ENCODE data around the gene EFCAB6. TPM values are rescaled to one million over a fixed set of nuclear protein-coding genes. Genes with fewer than 3 reads are reported as not detected.

The EFCAB6 gene
- total RNA-seq, 1 donor from 2014 or later, result 1.8 TPM

DNA sequence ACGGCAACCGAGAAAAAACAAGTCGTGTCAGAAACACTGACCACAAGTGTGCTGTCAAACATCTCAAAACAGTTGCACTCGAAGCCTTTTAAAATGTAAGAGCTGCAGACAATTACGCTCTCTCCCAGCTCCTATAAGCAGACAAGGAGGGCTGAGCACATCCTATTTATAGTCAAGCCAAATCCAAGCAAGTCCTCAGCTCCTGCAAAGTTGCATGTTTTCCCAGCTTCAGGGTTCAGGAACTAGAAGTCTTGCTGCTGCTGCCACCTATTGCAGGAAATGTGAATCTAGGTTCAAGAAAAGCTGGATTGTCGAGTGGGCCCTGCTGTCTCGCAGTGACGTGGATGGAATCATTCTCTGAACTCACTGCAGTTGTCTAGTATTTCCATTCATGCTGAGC lies 15.5 kb downstream of the EFCAB6 start:
- no peak for DNase-seq
- intact Hi-C loops (cut with micrococcal nuclease), result no loop called here
- peaks cover 19% of the 10 kb centered on the region for H3K9me3 ChIP-seq (replicated peaks)
- H3K4me3 ChIP-seq, result no peak overlapping the region
- H3K27me3 ChIP-seq (ENCODE audit: low read depth), result no peaks in the 10 kb centered on the region
- TF ChIP-seq CTCF (IDR thresholded peaks at IDR 0.05; ENCODE audit: borderline replicate concordance), result peak; percentile 54
- no peaks in the 10 kb centered on the region for H3K36me3 ChIP-seq
- peaks cover 8% of the 10 kb centered on the region for H3K4me1 ChIP-seq
- no peak overlapping the region for H3K27ac ChIP-seq (replicated peaks)

DNA sequence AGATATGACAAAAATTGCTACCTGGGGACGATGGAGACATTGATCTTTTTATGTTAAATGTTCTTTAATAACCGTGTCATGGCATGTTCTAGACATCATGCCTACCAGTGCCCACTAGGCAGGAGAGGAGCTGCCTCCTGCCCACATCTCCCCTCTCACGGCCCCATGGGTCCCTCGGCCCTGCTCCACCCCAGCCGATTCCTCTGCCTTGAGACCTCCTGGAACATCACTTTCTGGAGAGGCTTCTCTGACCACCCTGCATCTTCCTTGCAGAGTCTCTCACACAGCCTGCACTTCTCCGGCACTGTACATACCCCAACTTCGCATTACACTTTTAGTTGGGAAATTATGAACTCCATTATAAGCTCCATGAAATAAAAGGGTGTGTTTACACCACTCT lies 16.8 kb downstream of the EFCAB6 start:
- intact Hi-C loops (cut with micrococcal nuclease), result no loop called here
- Histone ChIP-seq H3K9me3 (replicated peaks) (peaks cover 6% of the 10 kb centered on the region), H3K27me3 (ENCODE audit: low read depth) (no peaks in the 10 kb centered on the region), H3K36me3 (no peaks in the 10 kb centered on the region), H3K27ac (replicated peaks) (no peak overlapping the region), H3K4me3 (no peak overlapping the region), H3K4me1 (peaks cover 8% of the 10 kb centered on the region)
- DNase-seq, result no peak
- TF ChIP-seq CTCF (IDR thresholded peaks at IDR 0.05; ENCODE audit: borderline replicate concordance), result no peak

DNA sequence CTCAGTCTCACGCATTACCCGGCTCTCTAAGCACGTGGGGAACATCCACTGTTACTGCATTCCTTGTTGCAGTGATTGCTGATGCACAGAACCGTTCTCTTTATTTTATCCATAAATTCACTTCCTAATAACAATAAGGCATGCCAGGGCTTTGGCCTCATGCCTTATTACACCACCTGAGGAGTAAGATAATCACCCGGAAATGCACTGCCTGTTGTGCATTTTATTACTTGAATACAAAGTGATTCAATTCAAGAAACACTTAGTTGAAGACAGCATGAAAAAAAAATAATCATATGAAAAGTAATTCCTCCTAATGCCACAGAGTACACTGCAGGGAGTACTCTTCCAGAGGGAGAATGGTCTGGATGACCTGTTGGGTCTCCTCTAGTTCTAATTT lies 19.2 kb downstream of the EFCAB6 start:
- DNase-seq, result no peak
- H3K4me1 ChIP-seq, result peaks cover 18% of the 10 kb centered on the region
- no peak overlapping the region for H3K27ac ChIP-seq (replicated peaks)
- intact Hi-C loops (cut with micrococcal nuclease), result no loop called here
- TF ChIP-seq CTCF (IDR thresholded peaks at IDR 0.05; ENCODE audit: borderline replicate concordance), result no peak
- no peak overlapping the region for H3K4me3 ChIP-seq
- H3K9me3 ChIP-seq (replicated peaks), result peaks cover 1% of the 10 kb centered on the region
- no peaks in the 10 kb centered on the region for H3K27me3 ChIP-seq (ENCODE audit: low read depth)
- no peaks in the 10 kb centered on the region for H3K36me3 ChIP-seq

DNA sequence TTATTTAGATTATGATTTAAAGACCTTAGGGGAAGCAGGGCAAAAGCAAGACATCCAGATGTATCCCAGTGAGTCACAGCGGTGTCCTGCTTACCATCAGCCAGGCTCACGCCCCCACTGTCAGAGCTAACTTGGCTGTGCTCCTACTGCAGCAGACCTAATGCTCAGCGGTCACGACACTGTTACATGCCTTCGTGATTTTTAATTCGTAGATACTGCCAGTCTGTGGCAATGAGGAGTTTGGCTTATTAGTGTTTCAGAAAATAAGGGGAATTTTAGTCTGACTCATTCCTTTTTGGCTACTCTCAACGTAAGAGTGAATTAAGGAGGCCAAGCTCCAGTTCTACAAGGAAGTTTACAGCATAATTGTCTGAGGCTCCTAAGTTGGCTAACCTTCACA lies 22.7 kb downstream of the EFCAB6 start:
- H3K27me3 ChIP-seq (ENCODE audit: low read depth), result no peaks in the 10 kb centered on the region
- peak overlapping the region; percentile 18 for H3K27ac ChIP-seq (replicated peaks)
- H3K4me1 ChIP-seq, result peaks cover 9% of the 10 kb centered on the region
- intact Hi-C loops (cut with micrococcal nuclease), result no loop called here
- no peak for TF ChIP-seq CTCF (IDR thresholded peaks at IDR 0.05; ENCODE audit: borderline replicate concordance)
- peaks cover 8% of the 10 kb centered on the region for H3K9me3 ChIP-seq (replicated peaks)
- no peaks in the 10 kb centered on the region for H3K36me3 ChIP-seq
- H3K4me3 ChIP-seq, result no peak overlapping the region
- DNase-seq, result peak; percentile 28

DNA sequence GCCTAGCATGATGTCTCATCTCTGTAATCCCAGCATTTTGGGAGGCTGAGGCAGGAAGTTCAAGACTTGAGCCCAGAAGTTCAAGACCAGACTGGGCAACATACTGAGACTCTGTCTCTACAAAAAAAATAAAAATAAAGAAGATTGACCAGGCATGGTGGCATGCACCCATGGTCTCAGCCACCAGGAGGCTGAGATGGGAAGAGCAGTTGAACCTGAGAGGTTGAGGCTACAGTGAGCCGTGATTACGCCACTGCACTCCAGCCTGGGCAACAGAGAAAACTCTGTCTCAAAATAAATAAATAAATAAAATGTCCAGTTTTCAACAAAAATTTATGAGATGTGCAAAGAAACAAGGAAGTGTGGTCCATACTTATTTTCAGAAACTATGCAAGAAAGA lies 28.3 kb downstream of the EFCAB6 start:
- Histone ChIP-seq H3K27ac (replicated peaks) (no peak overlapping the region), H3K4me3 (no peak overlapping the region), H3K4me1 (peaks cover under 1% of the 10 kb centered on the region), H3K36me3 (no peaks in the 10 kb centered on the region), H3K27me3 (ENCODE audit: low read depth) (no peaks in the 10 kb centered on the region), H3K9me3 (replicated peaks) (peaks cover 8% of the 10 kb centered on the region)
- TF ChIP-seq CTCF (IDR thresholded peaks at IDR 0.05; ENCODE audit: borderline replicate concordance), result no peak
- intact Hi-C loops (cut with micrococcal nuclease), result no loop called here
- no peak for DNase-seq

DNA sequence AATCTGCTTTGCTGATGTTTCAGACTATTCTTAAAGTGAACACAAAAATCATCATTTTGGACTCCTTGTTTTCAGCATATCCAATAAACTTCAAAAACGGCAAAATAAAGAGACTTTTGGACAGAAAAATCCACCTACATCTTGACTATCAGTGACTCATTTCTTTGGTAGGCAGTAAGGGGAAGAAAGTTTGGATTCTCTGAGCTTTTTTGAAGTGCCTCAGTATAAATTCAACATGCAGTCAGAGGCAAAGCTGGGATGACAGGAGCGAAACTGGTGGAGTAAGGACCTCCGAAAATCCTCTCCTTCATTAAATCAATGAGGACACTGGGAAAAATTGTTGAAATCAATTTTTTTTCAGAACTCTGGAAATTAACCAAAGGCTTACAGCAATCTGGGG lies 29.7 kb downstream of the EFCAB6 start:
- intact Hi-C loops (cut with micrococcal nuclease), result no loop called here
- Histone ChIP-seq H3K4me1 (no peaks in the 10 kb centered on the region), H3K4me3 (no peak overlapping the region), H3K27ac (replicated peaks) (no peak overlapping the region), H3K36me3 (no peaks in the 10 kb centered on the region), H3K27me3 (ENCODE audit: low read depth) (no peaks in the 10 kb centered on the region), H3K9me3 (replicated peaks) (peaks cover 2% of the 10 kb centered on the region)
- TF ChIP-seq CTCF (IDR thresholded peaks at IDR 0.05; ENCODE audit: borderline replicate concordance), result no peak
- no peak for DNase-seq
